Small intestine (tissue), 7 donors: Measurements from ENCODE around the gene LINC00305. TPM values are rescaled to one million over a fixed set of nuclear protein-coding genes. Genes with fewer than 3 reads are reported as not detected.

Source experiments
- DNase-seq, 2 donors: peaks; one replicate each; pipeline versions ENCODE4 v3.0.0 to v3.0.0-alpha.2; 2013
- FAIRE-seq: peaks from 2 replicates; lab custom pipeline; 2012; peaks lifted over from hg19 to GRCh38; lab: Jason Lieb, UNC
- H3K27ac ChIP-seq, 3 donors: one replicate each; pipeline ENCODE4 v1.5.1; 2013; ENCODE audit warnings: low read length in 2 of 3, mild to moderate bottlenecking in 2 of 3, control low read depth in 1 of 3, inconsistent platforms in 1 of 3, low read depth in 1 of 3, moderate library complexity in 1 of 3
- H3K27me3 ChIP-seq, 3 donors: one replicate each; pipeline ENCODE4 v1.6.1; 2013; ENCODE audit warnings: low read length in 3 of 3, inconsistent platforms in 1 of 3; ENCODE audit not compliant: control insufficient read depth in 3 of 3, insufficient read depth in 3 of 3
- H3K36me3 ChIP-seq, 3 donors: one replicate each; pipeline ENCODE4 v1.6.1; 2013; ENCODE audit warnings: low read length in 3 of 3, inconsistent platforms in 1 of 3, low read depth in 1 of 3, mild to moderate bottlenecking in 1 of 3, moderate library complexity in 1 of 3; ENCODE audit not compliant: control insufficient read depth in 3 of 3, insufficient read depth in 2 of 3
- H3K4me1 ChIP-seq, 3 donors: one replicate each; pipeline ENCODE4 v1.6.1; 2013; ENCODE audit warnings: low read length in 2 of 3, inconsistent platforms in 1 of 3, low read depth in 1 of 3, mild to moderate bottlenecking in 1 of 3, moderate library complexity in 1 of 3; ENCODE audit not compliant: control insufficient read depth in 3 of 3, insufficient read depth in 2 of 3
- H3K4me3 ChIP-seq, 3 donors: one replicate each; pipeline ENCODE4 v1.5.1; 2013; ENCODE audit warnings: low read length in 3 of 3, control low read depth in 1 of 3, inconsistent platforms in 1 of 3, low read depth in 1 of 3, mild to moderate bottlenecking in 1 of 3, moderate library complexity in 1 of 3
- H3K9me3 ChIP-seq, 2 donors: one replicate each; pipeline ENCODE4 v1.6.1; 2013; ENCODE audit warnings: low read depth in 1 of 2, low read length in 1 of 2; ENCODE audit not compliant: control insufficient read depth in 2 of 2, insufficient read depth in 1 of 2
- WGBS, 3 donors: extraction: QIAGEN DNeasy Blood & Tissue Kit; methylation state at CpG; one replicate each; pipeline ENCODE4 v1.1.7; 2013; 5-methylcytosine and 5-hydroxymethylcytosine counted together
- polyA plus RNA-seq, 4 donors: library from polyadenylated mRNA; stranded (reverse) in 3 of 4; unstranded in 1 of 4; fragments of 200-250 nt in 3 of 4; fragments of 120-200 nt in 1 of 4; gene quantifications; one replicate each; pipeline versions ENCODE4 v1.2.1 to v1.2.3, GENCODE V29; 2013
- donor health status: healthy with polysubstance abuse.
- donor health status: control.
- donor health status: control.
- donor health status: Bipolar disorder and iron deficiency.
- donor health status: healthy.

The LINC00305 gene
- polyA plus RNA-seq, 4 donors: not detected

DNA sequence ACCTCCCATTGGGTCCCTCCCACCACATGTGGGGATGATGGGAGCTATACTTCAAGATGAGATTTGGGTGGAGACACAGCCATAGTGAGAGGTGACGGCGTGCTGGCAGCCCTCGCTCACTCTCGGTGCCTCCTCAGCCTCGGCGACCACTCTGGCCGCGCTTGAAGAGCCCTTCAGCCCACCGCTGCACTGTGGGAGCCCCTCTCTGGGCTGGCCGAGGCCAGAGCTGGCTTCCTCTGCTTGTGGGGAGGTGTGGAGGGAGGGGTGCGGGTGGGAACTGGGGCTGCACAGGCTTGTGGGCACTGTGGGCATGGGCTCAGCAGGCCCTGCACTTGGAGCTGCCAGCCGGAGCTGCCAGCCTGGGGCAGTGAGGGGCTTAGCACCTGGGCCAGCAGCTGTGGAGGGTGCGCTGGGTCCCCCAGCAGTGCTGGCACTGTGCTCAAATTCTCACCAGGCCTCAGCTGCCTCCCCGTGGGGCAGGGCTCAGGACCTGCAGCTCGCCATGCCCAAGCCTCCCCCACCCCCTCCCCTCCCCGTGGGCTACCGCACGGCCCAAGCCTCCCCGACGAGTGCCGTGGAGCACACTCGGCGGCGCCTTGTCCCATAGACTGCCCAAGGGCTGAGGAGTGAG lies 106.0 kb downstream of the LINC00305 start:
- Histone ChIP-seq H3K36me3 (no peaks in the 10 kb centered on the region), H3K4me3 (no peak overlapping the region), H3K9me3 (no peaks in the 10 kb centered on the region), H3K27me3 (no peaks in the 10 kb centered on the region), H3K27ac (no peak overlapping the region), H3K4me1 (no peaks in the 10 kb centered on the region)
- WGBS, 3 donors: 94 to 97% (median 96%) methylated on average over 16 to 24 of the region's 24 CpGs
- no peak for FAIRE-seq
- DNase-seq: no peak

DNA sequence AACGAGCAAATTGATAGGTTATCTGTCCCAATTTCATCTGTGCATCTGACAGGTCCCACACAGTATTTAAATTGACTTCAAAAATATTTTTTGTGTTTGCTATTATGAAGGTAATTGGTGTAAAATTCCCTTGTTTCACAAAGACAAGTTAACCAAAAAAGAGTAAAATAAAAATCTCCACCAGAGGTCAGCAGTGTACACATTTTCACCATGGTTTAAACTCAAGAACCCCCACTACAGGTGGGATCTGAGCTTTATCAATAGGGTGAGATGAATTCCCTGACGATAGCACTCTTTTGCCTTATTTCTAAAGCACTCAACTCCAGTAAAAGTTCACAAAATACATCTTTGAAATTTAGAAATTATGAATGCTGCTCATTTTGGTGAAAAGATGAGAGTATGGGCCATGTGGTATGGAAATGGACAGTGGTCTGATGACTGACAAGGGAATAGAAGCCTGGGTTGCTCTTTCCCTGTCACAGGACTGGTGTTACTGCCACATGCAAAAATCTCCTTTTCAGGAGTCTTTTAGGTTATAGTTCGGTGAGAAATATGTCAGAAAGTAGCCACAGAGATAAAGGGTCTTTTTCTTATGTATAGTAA lies 111.0 kb downstream of the LINC00305 start:
- no peak for FAIRE-seq
- Histone ChIP-seq H3K9me3 (no peaks in the 10 kb centered on the region), H3K4me1 (no peaks in the 10 kb centered on the region), H3K27me3 (no peaks in the 10 kb centered on the region), H3K4me3 (no peak overlapping the region), H3K27ac (no peak overlapping the region), H3K36me3 (no peaks in the 10 kb centered on the region)
- 12 to 16% (median 15%) methylated on average over 3 of the region's 3 CpGs for WGBS, 3 donors
- peak; percentile 9 to 34 for DNase-seq

DNA sequence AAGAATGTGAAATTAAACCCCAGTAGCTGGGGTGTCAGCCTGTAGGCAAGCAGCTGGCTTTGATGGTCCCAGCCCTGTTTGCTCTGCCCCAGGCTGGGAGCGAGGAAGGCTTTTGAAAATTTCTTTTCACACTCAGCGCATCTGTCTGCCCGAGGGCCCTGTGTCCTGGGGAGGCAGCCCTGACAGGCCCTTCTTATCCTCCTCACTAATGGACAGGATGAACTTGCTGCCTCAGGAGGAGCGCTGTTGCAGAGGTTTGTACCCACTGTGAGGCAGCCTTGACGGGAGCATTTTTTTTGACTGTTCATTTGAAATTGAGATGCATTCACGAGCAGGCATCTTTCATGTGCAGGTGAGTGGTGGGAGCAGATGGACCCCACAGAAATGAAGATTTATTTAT lies 116.6 kb downstream of the LINC00305 start:
- Histone ChIP-seq H3K4me1 (no peaks in the 10 kb centered on the region), H3K4me3 (no peak overlapping the region), H3K27me3 (no peaks in the 10 kb centered on the region), H3K36me3 (no peaks in the 10 kb centered on the region), H3K9me3 (no peaks in the 10 kb centered on the region), H3K27ac (no peak overlapping the region)
- 64 to 68% (median 65%) methylated on average over 6 of the region's 6 CpGs for WGBS, 3 donors
- FAIRE-seq: no peak
- no peak for DNase-seq

DNA sequence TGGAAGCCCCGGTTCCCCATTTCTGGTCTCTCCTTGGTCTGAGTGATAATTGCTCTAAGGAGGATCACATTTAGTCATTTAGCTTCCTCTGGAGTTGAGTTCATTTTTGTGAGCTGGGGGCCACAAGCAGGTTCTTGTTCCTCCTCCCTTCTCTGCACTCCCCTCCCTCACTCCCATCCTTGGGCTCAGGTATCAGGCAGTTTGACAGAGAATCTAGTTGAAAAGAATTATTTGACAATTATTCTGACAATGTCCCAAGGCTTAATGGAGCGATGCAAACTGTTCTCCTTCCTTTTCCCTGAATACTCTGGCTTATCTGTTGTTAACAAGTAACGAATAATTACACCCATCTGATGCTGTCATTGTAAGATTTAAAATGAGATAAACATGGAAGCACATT lies 117.5 kb downstream of the LINC00305 start:
- Histone ChIP-seq H3K36me3 (no peaks in the 10 kb centered on the region), H3K9me3 (no peaks in the 10 kb centered on the region), H3K4me1 (no peaks in the 10 kb centered on the region), H3K27ac (no peak overlapping the region), H3K4me3 (no peak overlapping the region), H3K27me3 (no peaks in the 10 kb centered on the region)
- WGBS, 3 donors: 57 to 83% (median 65%) methylated on average over 3 of the region's 3 CpGs
- DNase-seq (no peak), FAIRE-seq (no peak)

Other genes starting within 250 kb of the LINC00305 start
- gene SERPINB10, start 241.1 kb downstream of the LINC00305 start, polyA plus RNA-seq: under 1 TPM in 1 of 4 donors, not detected in 3; 0.07 TPM
- gene HMSD, start 199.8 kb downstream of the LINC00305 start, polyA plus RNA-seq: under 1 TPM in 2 of 4 donors, not detected in 2; 0.10 to 0.48 TPM
- 10 to 100 TPM in 3 of 4 donors, 1 to 10 TPM in 1; 6.7 to 15.7 (median 12.3) TPM for gene SERPINB8, start 179.0 kb downstream of the LINC00305 start, polyA plus RNA-seq